T47D (cell line): Measurements from ENCODE around the gene FAM222A.

Experiments used
- DNase-seq, 2 experiments: peaks; one replicate each; pipeline versions ENCODE4 v3.0.0 to v3.0.0-alpha.2; 2011 to 2012; ENCODE audit warnings: low read depth in 1 of 2, low spot score in 1 of 2
- JUND ChIP-seq: IDR thresholded peaks from 2 replicates; pipeline ENCODE4 v1.6.1; 2012; ENCODE audit warnings: low read depth
- in situ Hi-C: cut with HindIII; loops from 2 replicates; pipeline ENCODE4 v1.10.0; 2016; ENCODE audit warnings: low sequenced_read_pairs, low pct_unique_long_range_greater_than_20kb

Gene FAM222A

GRCh38 chr12:109717390-109718357, 4.0 kb downstream of the FAM222A start:
- in situ Hi-C loops, result no loop called here
- no peak for DNase-seq
- no peak for TF ChIP-seq JUND

GRCh38 chr12:109718390-109718789, 4.8 kb downstream of the FAM222A start:
- in situ Hi-C loops, result no loop called here

GRCh38 chr12:109719123-109720022, 5.7 kb downstream of the FAM222A start:
- TF ChIP-seq JUND, result no peak
- in situ Hi-C loops, result no loop called here
- no peak for DNase-seq

More at GRCh38 chr12:109718390-109718789, 4.8 kb downstream of the FAM222A start:
- no peak for DNase-seq
- no peak for TF ChIP-seq JUND

GRCh38 chr12:109720152-109720856, 6.7 kb downstream of the FAM222A start:
- DNase-seq, result no peak
- in situ Hi-C loops, result no loop called here
- no peak for TF ChIP-seq JUND

- DNase-seq, result no peak
- no peak for TF ChIP-seq JUND
- in situ Hi-C loops, result no loop called here
Measured at GRCh38 chr12:109720857-109721189, 7.2 kb downstream of the FAM222A start.

- DNase-seq, result no peak
- TF ChIP-seq JUND, result no peak
- in situ Hi-C loops, result no loop called here
Measured at GRCh38 chr12:109721276-109721675, 7.7 kb downstream of the FAM222A start.

GRCh38 chr12:109722022-109722720, 8.5 kb downstream of the FAM222A start:
- in situ Hi-C loops, result no loop called here
- TF ChIP-seq JUND, result no peak
- no peak for DNase-seq

GRCh38 chr12:109722721-109723094, 9.1 kb downstream of the FAM222A start:
- no peak for TF ChIP-seq JUND
- no peak for DNase-seq
- in situ Hi-C loops, result no loop called here

GRCh38 chr12:109723311-109723881, 9.8 kb downstream of the FAM222A start:
- no peak for TF ChIP-seq JUND
- in situ Hi-C loops, result no loop called here
- no peak for DNase-seq

- in situ Hi-C loops, result no loop called here
- DNase-seq, result no peak
- TF ChIP-seq JUND, result no peak
Measured at GRCh38 chr12:109724321-109724892, 10.8 kb downstream of the FAM222A start.

GRCh38 chr12:109725321-109726105, 11.9 kb downstream of the FAM222A start:
- in situ Hi-C loops, result no loop called here
- no peak for TF ChIP-seq JUND
- no peak for DNase-seq
